H9 (cell line): ENCODE measurements around the gene CD247. TPM values are rescaled to one million over a fixed set of nuclear protein-coding genes. Genes with fewer than 3 reads are reported as not detected.

Source experiments
- DNase-seq: peaks from one replicate; pipeline ENCODE4 v3.0.0-alpha.2; 2017
- H2AFZ ChIP-seq: one replicate; pipeline ENCODE4 v1.6.1; 2013; ENCODE audit warnings: mild to moderate bottlenecking, low read length, control low read depth, moderate library complexity
- H2AK5ac ChIP-seq: 2 replicates; pipeline ENCODE4 v1.6.1; 2013; ENCODE audit warnings: low read length, control low read depth, mixed read lengths; ENCODE audit not compliant: insufficient read length
- H2BK120ac ChIP-seq: one replicate; pipeline ENCODE4 v1.6.1; 2013; ENCODE audit warnings: low read depth, mild to moderate bottlenecking, low read length, control low read depth, inconsistent platforms; ENCODE audit not compliant: poor library complexity, severe bottlenecking
- H2BK12ac ChIP-seq: 2 replicates; pipeline ENCODE4 v1.6.1; 2013; ENCODE audit warnings: low read length, control low read depth, mixed read lengths, low read depth; ENCODE audit not compliant: insufficient read length
- H2BK15ac ChIP-seq: 2 replicates; pipeline ENCODE4 v1.6.1; 2013; ENCODE audit warnings: low read depth, low read length, control low read depth
- H2BK20ac ChIP-seq: one replicate; pipeline ENCODE4 v1.6.1; 2013; ENCODE audit warnings: low read depth, mild to moderate bottlenecking, low read length, control low read depth, inconsistent platforms; ENCODE audit not compliant: poor library complexity, severe bottlenecking
- H2BK5ac ChIP-seq: 2 replicates; pipeline ENCODE4 v1.6.1; 2013; ENCODE audit warnings: low read length, control low read depth, mixed read lengths; ENCODE audit not compliant: insufficient read length
- H3K14ac ChIP-seq: 2 replicates; pipeline ENCODE4 v1.6.1; 2013; ENCODE audit warnings: low read length, control low read depth; ENCODE audit not compliant: insufficient read depth
- H3K18ac ChIP-seq: 2 replicates; pipeline ENCODE4 v1.6.1; 2013; ENCODE audit warnings: low read depth, mild to moderate bottlenecking, mixed read lengths, low read length, control low read depth; ENCODE audit not compliant: insufficient read length
- H3K23ac ChIP-seq: 2 replicates; pipeline ENCODE4 v1.6.1; 2013; ENCODE audit warnings: low read length, control low read depth, mixed read lengths, low read depth; ENCODE audit not compliant: insufficient read length
- H3K23me2 ChIP-seq: 2 replicates; pipeline ENCODE4 v1.6.1; 2013; ENCODE audit warnings: low read depth, mild to moderate bottlenecking, mixed read lengths, low read length, control low read depth; ENCODE audit not compliant: insufficient read length, poor library complexity, severe bottlenecking
- H3K27ac ChIP-seq: 2 replicates; pipeline ENCODE4 v1.5.1; 2013; ENCODE audit warnings: low read length, control low read depth, mixed read lengths, low read depth; ENCODE audit not compliant: insufficient read length
- H3K27me3 ChIP-seq: 2 replicates; pipeline ENCODE4 v1.6.1; 2013; ENCODE audit warnings: low read length, control low read depth, inconsistent platforms; ENCODE audit not compliant: insufficient read depth
- H3K4ac ChIP-seq: 2 replicates; pipeline ENCODE4 v1.6.1; 2013; ENCODE audit warnings: low read depth, mild to moderate bottlenecking, control low read depth, inconsistent platforms, low read length, moderate library complexity
- H3K4me1 ChIP-seq: 2 replicates; pipeline ENCODE4 v1.6.1; 2013; ENCODE audit warnings: low read length, control low read depth, inconsistent platforms; ENCODE audit not compliant: insufficient read depth
- H3K4me2 ChIP-seq: 2 replicates; pipeline ENCODE4 v1.6.1; 2013; ENCODE audit warnings: low read length, control low read depth, mixed read lengths; ENCODE audit not compliant: insufficient read length, insufficient read depth
- H3K56ac ChIP-seq: 2 replicates; pipeline ENCODE4 v1.6.1; 2013; ENCODE audit warnings: low read depth, mild to moderate bottlenecking, mixed read lengths, low read length, control low read depth; ENCODE audit not compliant: insufficient read length
- H3K79me1 ChIP-seq: 2 replicates; pipeline ENCODE4 v1.6.1; 2013; ENCODE audit warnings: low read depth, mild to moderate bottlenecking, moderate library complexity, low read length, control low read depth, inconsistent platforms; ENCODE audit not compliant: insufficient read depth, poor library complexity, severe bottlenecking
- H3K79me2 ChIP-seq: 2 replicates; pipeline ENCODE4 v1.6.1; 2013; ENCODE audit warnings: low read length, control low read depth, inconsistent platforms; ENCODE audit not compliant: insufficient read depth
- H3K9ac ChIP-seq: 2 replicates; pipeline ENCODE4 v1.6.1; 2013; ENCODE audit warnings: low read length, control low read depth, mixed read lengths; ENCODE audit not compliant: insufficient read length; ENCODE audit errors: extremely low read depth
- H3K9me3 ChIP-seq: one replicate; pipeline ENCODE4 v1.6.1; 2013; ENCODE audit warnings: low read depth, low read length, inconsistent platforms; ENCODE audit not compliant: control insufficient read depth
- H3T11ph ChIP-seq: one replicate; pipeline ENCODE4 v1.6.1; 2013; ENCODE audit warnings: mild to moderate bottlenecking, low read length, control low read depth, inconsistent platforms
- H4K20me1 ChIP-seq: one replicate; pipeline ENCODE4 v1.6.1; 2013; ENCODE audit not compliant: control insufficient read depth, insufficient read length, insufficient read depth
- H4K5ac ChIP-seq: 2 replicates; pipeline ENCODE4 v1.6.1; 2013; ENCODE audit warnings: low read depth, mild to moderate bottlenecking, mixed read lengths, low read length, control low read depth; ENCODE audit not compliant: insufficient read length
- H4K8ac ChIP-seq: replicated peaks from 2 replicates; pipeline ENCODE4 v1.6.1; 2013; ENCODE audit warnings: low read length, control low read depth, mixed read lengths, low read depth; ENCODE audit not compliant: insufficient read length
- H4K91ac ChIP-seq: 2 replicates; pipeline ENCODE4 v1.6.1; 2013; ENCODE audit warnings: low read depth, mild to moderate bottlenecking, moderate library complexity, mixed read lengths, low read length, control low read depth; ENCODE audit not compliant: insufficient read length
- H3K27ac Mint-ChIP-seq, 3 experiments: 2 replicates in 2 of 3; 3 replicates in 1 of 3; pipeline ENCODE4 v1.8.0; 2020 to 2021; ENCODE audit warnings: mixed read lengths in 3 of 3, mild to moderate bottlenecking in 1 of 3, moderate library complexity in 1 of 3
- H3K27me3 Mint-ChIP-seq: 2 replicates; pipeline ENCODE4 v1.8.0; 2021; ENCODE audit warnings: low read depth, mild to moderate bottlenecking, moderate library complexity, mixed read lengths
- H3K36me3 Mint-ChIP-seq, 3 experiments: 2 replicates in 2 of 3; 3 replicates in 1 of 3; pipeline ENCODE4 v1.8.0; 2020 to 2021; ENCODE audit warnings: low read depth in 3 of 3, mixed read lengths in 3 of 3; ENCODE audit not compliant: insufficient read depth in 1 of 3
- H3K4me1 Mint-ChIP-seq, 2 experiments: 2 replicates each; pipeline ENCODE4 v1.8.0; 2020; ENCODE audit warnings: mixed read lengths in 2 of 2
- H3K4me3 Mint-ChIP-seq, 2 experiments: 2 replicates in 1 of 2; 3 replicates in 1 of 2; pipeline ENCODE4 v1.8.0; 2020 to 2021; ENCODE audit warnings: mild to moderate bottlenecking in 2 of 2, mixed read lengths in 2 of 2, moderate library complexity in 1 of 2
- H3K9me3 Mint-ChIP-seq, 2 experiments: 2 replicates in 1 of 2; 3 replicates in 1 of 2; pipeline ENCODE4 v1.8.0; 2020; ENCODE audit warnings: mild to moderate bottlenecking in 2 of 2, mixed read lengths in 2 of 2, moderate library complexity in 1 of 2
- CTCF ChIP-seq: fragments of 200-600 bp; sonication (generic); conservative IDR thresholded peaks from 3 replicates; pipeline ENCODE4 v1.8.0; 2021; ENCODE audit warnings: antibody characterized with exemption, mild to moderate bottlenecking
- WGBS: extraction: QIAGEN DNeasy Blood & Tissue Kit; methylation state at CpG from one replicate; pipeline ENCODE4 v1.1.7; 2013; ENCODE audit warnings: missing lambda C conversion rate, low lambda C conversion rate, mixed read lengths; ENCODE audit not compliant: insufficient read length; ENCODE audit errors: extremely low coverage; 5-methylcytosine and 5-hydroxymethylcytosine counted together
- total RNA-seq: library from RNA; stranded (reverse); gene quantifications from 2 replicates; pipeline ENCODE4 v1.2.1, GENCODE V29; 2021

The CD247 gene
- total RNA-seq, 1 experiment from 2014 or later = 1.2 TPM

GRCh38 chr1:167476061-167476460 is 42.3 kb downstream of the CD247 start:
- Histone ChIP-seq H4K20me1 (no peaks in the 10 kb centered on the region), H3K27me3 (no peaks in the 10 kb centered on the region), H2BK5ac (no peak overlapping the region), H2AK5ac (no peak overlapping the region), H4K5ac (no peak overlapping the region), H3K56ac (no peak overlapping the region), H3T11ph (no peak overlapping the region), H2AFZ (no peak overlapping the region), H3K79me2 (no peaks in the 10 kb centered on the region), H2BK120ac (no peak overlapping the region), H4K91ac (no peak overlapping the region), H3K79me1 (no peaks in the 10 kb centered on the region), H3K27ac (no peak overlapping the region), H3K4me2 (no peak overlapping the region), H3K9ac (no peak overlapping the region), H3K4me1 (no peaks in the 10 kb centered on the region), H2BK12ac (no peak overlapping the region), H2BK20ac (no peak overlapping the region), H3K4ac (no peak overlapping the region), H3K18ac (no peak overlapping the region), H3K23me2 (no peaks in the 10 kb centered on the region), H4K8ac (no peak overlapping the region), H3K23ac (no peak overlapping the region), H3K14ac (no peak overlapping the region), H3K9me3 (no peaks in the 10 kb centered on the region), H2BK15ac (no peak overlapping the region)
- no peak for DNase-seq
- Mint-ChIP-seq H3K27ac (no peak overlapping the region), H3K4me1 (peaks cover 18% of the 10 kb centered on the region in 2 experiments), H3K9me3 (no peaks in the 10 kb centered on the region), H3K27me3 (no peaks in the 10 kb centered on the region; the same call in none of the 2 replicates), H3K4me3 (no peak overlapping the region), H3K36me3 (no peaks in the 10 kb centered on the region)
- no CpG with 5 or more reads among the region's 2 CpGs for WGBS
- no peak for TF ChIP-seq CTCF
